Mesenchymal stem cell (in vitro differentiated cells and primary cell): ENCODE data around the gene SYNE1.
A peak's percentile ranks its signal among the peaks of the same experiment; 100 is the strongest.

Experiments
- DNase-seq: peaks from one replicate; pipeline ENCODE4 v3.0.0-alpha.2; 2013
- H2AFZ ChIP-seq: one replicate; pipeline ENCODE4 v1.6.1; 2013; ENCODE audit warnings: low read depth, mild to moderate bottlenecking, control low read depth, inconsistent platforms, low read length, moderate library complexity
- H2AK5ac ChIP-seq: 2 replicates; pipeline ENCODE4 v1.6.1; 2013; ENCODE audit warnings: low read length, moderate library complexity, mild to moderate bottlenecking, inconsistent platforms; ENCODE audit not compliant: severe bottlenecking
- H2BK120ac ChIP-seq: one replicate; pipeline ENCODE4 v1.6.1; 2013; ENCODE audit warnings: low read depth, mild to moderate bottlenecking, inconsistent platforms, low read length, moderate library complexity
- H2BK12ac ChIP-seq, 2 experiments: one replicate each; pipeline ENCODE4 v1.6.1; 2013; ENCODE audit warnings: inconsistent platforms in 2 of 2, low read length in 2 of 2, mild to moderate bottlenecking in 2 of 2, moderate library complexity in 2 of 2, control low read depth in 1 of 2
- H2BK15ac ChIP-seq: one replicate; pipeline ENCODE4 v1.6.1; 2013; ENCODE audit warnings: mild to moderate bottlenecking, low read depth, inconsistent platforms; ENCODE audit not compliant: poor library complexity, severe bottlenecking
- H2BK5ac ChIP-seq: 2 replicates; pipeline ENCODE4 v1.6.1; 2013; ENCODE audit warnings: low read depth, mild to moderate bottlenecking, low read length, control low read depth, inconsistent platforms; ENCODE audit not compliant: poor library complexity, severe bottlenecking
- H3K14ac ChIP-seq, 2 experiments: one replicate each; pipeline ENCODE4 v1.6.1; 2013; ENCODE audit warnings: inconsistent platforms in 2 of 2, low read length in 2 of 2, control low read depth in 1 of 2, mild to moderate bottlenecking in 1 of 2, moderate library complexity in 1 of 2
- H3K18ac ChIP-seq, 2 experiments: one replicate each; pipeline ENCODE4 v1.6.1; 2013; ENCODE audit warnings: inconsistent platforms in 2 of 2, low read length in 2 of 2, control low read depth in 1 of 2, low read depth in 1 of 2, mild to moderate bottlenecking in 1 of 2
- H3K23ac ChIP-seq, 2 experiments: one replicate each; pipeline ENCODE4 v1.6.1; 2013; ENCODE audit warnings: inconsistent platforms in 2 of 2, low read length in 2 of 2, mild to moderate bottlenecking in 2 of 2, moderate library complexity in 2 of 2, control low read depth in 1 of 2
- H3K27ac ChIP-seq: 2 replicates; pipeline ENCODE4 v1.5.1; 2013; ENCODE audit warnings: mild to moderate bottlenecking, moderate library complexity, low read length, control low read depth, inconsistent platforms; ENCODE audit not compliant: poor library complexity, severe bottlenecking
- H3K27me3 ChIP-seq, 2 experiments: 2 replicates each; pipeline versions ENCODE4 v1.6.1 to v1.7.0; 2013; ENCODE audit warnings: low read length in 2 of 2, mild to moderate bottlenecking in 2 of 2, moderate library complexity in 2 of 2, control low read depth in 1 of 2, inconsistent platforms in 1 of 2; ENCODE audit not compliant: control insufficient read depth in 1 of 2, insufficient read depth in 1 of 2
- H3K36me3 ChIP-seq, 2 experiments: 2 replicates each; pipeline versions ENCODE4 v1.6.1 to v1.7.0; 2013; ENCODE audit warnings: low read length in 2 of 2, control low read depth in 1 of 2, inconsistent platforms in 1 of 2, low read depth in 1 of 2, mild to moderate bottlenecking in 1 of 2; ENCODE audit not compliant: insufficient read depth in 2 of 2, control insufficient read depth in 1 of 2
- H3K4ac ChIP-seq, 2 experiments: one replicate each; pipeline ENCODE4 v1.6.1; 2013; ENCODE audit warnings: inconsistent platforms in 2 of 2, low read length in 2 of 2, mild to moderate bottlenecking in 2 of 2, moderate library complexity in 2 of 2, control low read depth in 1 of 2, low read depth in 1 of 2
- H3K4me1 ChIP-seq: 2 replicates; pipeline ENCODE4 v1.6.1; 2013; ENCODE audit warnings: low read depth, low read length, control low read depth; ENCODE audit not compliant: control insufficient read depth, insufficient read depth
- H3K4me2 ChIP-seq: 2 replicates; pipeline ENCODE4 v1.6.1; 2013; ENCODE audit warnings: low read length, mild to moderate bottlenecking, inconsistent platforms; ENCODE audit not compliant: poor library complexity, severe bottlenecking
- H3K4me3 ChIP-seq, 2 experiments: 2 replicates each; pipeline versions ENCODE4 v1.5.1 to v1.7.0; 2013; ENCODE audit warnings: low read length in 2 of 2, mild to moderate bottlenecking in 2 of 2, control low read depth in 1 of 2, low read depth in 1 of 2; ENCODE audit not compliant: insufficient read depth in 1 of 2
- H3K79me1 ChIP-seq: replicated peaks from 2 replicates; pipeline ENCODE4 v1.6.1; 2013; ENCODE audit warnings: mild to moderate bottlenecking, control low read depth, low read length, inconsistent platforms; ENCODE audit not compliant: poor library complexity, severe bottlenecking
- H3K9ac ChIP-seq: 2 replicates; pipeline ENCODE4 v1.7.0; 2013; ENCODE audit warnings: mild to moderate bottlenecking, low read length, moderate library complexity
- H3K9me3 ChIP-seq: 2 replicates; pipeline ENCODE4 v1.7.0; 2013; ENCODE audit warnings: mild to moderate bottlenecking, low read length; ENCODE audit not compliant: control insufficient read depth
- H4K8ac ChIP-seq: one replicate; pipeline ENCODE4 v1.6.1; 2013; ENCODE audit warnings: inconsistent platforms, mild to moderate bottlenecking, low read length, moderate library complexity
- H4K91ac ChIP-seq: one replicate; pipeline ENCODE4 v1.6.1; 2013; ENCODE audit warnings: mild to moderate bottlenecking, low read length, inconsistent platforms
- WGBS: methylation state at CpG from one replicate; pipeline ENCODE4 v1.1.7; 2013; ENCODE audit warnings: mixed read lengths; 5-methylcytosine and 5-hydroxymethylcytosine counted together

Gene SYNE1

DNA sequence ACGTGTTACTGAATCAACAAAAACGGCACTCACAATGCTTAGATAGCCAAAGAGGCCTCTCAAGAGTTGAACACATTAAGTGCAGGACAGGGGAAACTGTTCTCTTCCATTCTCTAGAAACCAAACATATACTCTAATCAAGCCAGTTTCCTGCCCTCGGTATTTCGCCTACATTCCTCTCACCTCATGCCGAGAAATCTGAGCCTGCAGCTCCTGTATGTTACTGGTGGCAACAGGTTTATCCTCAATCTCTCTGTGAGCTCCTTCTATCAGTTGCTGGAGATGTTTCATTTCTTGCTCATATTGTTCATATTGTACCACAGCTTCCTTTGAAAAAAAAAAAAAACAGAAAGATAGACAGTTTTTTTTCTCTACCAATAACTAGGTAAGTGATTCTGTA is 328.9 kb downstream of the SYNE1 start:
- DNase-seq = no peak
- Histone ChIP-seq H3K4me2 (no peak overlapping the region), H3K4ac (no peak overlapping the region), H2BK15ac (no peak overlapping the region), H3K36me3 (peaks cover 6 to 67% of the 10 kb centered on the region in 2 experiments), H3K79me1 (peaks cover 2% of the 10 kb centered on the region), H3K4me3 (no peak overlapping the region), H4K91ac (no peak overlapping the region), H4K8ac (no peak overlapping the region), H2BK12ac (no peak overlapping the region), H3K14ac (no peak overlapping the region), H2BK5ac (no peak overlapping the region), H3K27ac (no peak overlapping the region), H2BK120ac (no peak overlapping the region), H3K18ac (no peak overlapping the region), H2AFZ (no peak overlapping the region), H3K23ac (no peak overlapping the region), H3K27me3 (no peaks in the 10 kb centered on the region), H2AK5ac (no peak overlapping the region), H3K9me3 (no peaks in the 10 kb centered on the region), H3K9ac (no peak overlapping the region), H3K4me1 (peaks cover 2% of the 10 kb centered on the region)
- WGBS = 83% methylated on average over 5 of the region's 5 CpGs

DNA sequence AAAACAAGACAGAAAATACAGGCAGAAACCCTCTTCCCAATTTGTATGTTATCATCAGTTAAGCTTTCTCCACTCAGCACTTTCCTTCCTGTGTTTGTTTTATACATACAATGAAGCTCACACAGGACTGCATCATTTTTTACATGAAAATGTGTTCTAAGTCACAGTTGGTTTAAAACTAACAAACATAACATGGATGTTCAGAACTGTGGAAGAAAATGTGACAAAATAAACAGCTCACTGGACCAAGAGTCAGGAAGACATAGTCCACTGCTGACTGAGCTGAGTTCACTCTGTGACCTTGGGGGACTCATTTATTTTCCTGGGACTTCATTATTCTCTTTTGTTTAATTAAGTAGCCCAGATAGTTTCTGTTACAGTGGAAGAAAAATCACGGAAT is 331.5 kb downstream of the SYNE1 start:
- Histone ChIP-seq H3K36me3 (peaks cover 6 to 58% of the 10 kb centered on the region in 2 experiments), H3K14ac (no peak overlapping the region), H3K9ac (no peak overlapping the region), H3K27me3 (no peaks in the 10 kb centered on the region), H3K4me3 (no peak overlapping the region), H3K79me1 (no peaks in the 10 kb centered on the region), H3K4me2 (no peak overlapping the region), H2BK12ac (no peak overlapping the region), H2AK5ac (no peak overlapping the region), H3K9me3 (no peaks in the 10 kb centered on the region), H2BK5ac (no peak overlapping the region), H2BK120ac (no peak overlapping the region), H3K18ac (no peak overlapping the region), H4K8ac (no peak overlapping the region), H2AFZ (no peak overlapping the region), H4K91ac (no peak overlapping the region), H3K27ac (no peak overlapping the region), H3K23ac (no peak overlapping the region), H3K4me1 (peaks cover 2% of the 10 kb centered on the region), H3K4ac (no peak overlapping the region), H2BK15ac (no peak overlapping the region)
- DNase-seq = peak; percentile 11
- WGBS = 83% methylated on average over 1 of the region's 1 CpG

DNA sequence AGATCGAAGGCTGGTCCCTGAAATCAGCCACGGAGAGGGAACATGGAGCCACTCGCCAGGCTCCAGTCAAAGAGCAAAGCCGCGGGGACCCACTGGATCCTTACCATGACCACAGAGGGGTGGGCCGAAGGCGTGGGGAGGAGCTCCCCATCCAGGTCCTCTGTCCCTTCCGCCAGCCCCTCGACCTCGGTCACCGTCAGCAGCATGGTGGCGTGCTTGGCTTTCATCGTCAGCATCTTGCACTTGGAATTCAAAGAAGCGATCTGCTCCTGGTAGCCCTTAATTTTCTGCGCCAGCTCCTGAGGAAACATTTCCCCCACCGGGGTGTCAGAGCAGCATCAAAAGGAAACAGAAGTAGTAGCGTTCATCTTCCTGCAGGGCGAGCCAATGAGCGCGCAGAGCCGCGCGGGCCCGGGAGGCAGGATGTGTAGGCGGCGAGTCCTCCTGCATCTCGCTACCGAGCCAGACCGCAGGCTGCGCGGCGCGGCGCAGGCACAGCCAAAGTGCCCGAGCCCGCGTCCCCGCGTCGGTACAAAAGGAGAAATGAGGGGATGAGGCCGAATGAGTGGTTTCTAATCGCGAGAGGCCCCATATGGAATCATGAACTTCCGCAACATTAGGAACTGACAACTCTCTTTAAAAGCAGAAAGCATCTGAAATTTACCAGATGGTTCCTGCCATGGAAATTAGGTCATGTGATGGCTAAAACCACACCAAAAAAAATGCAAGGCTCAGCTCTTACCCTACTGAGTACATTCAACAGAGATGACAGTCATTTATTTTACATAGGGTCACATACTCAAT is 335.2 kb downstream of the SYNE1 start:
- peak overlapping the region; percentile 88 for H4K91ac ChIP-seq
- peaks cover 8% of the 10 kb centered on the region for H3K79me1 ChIP-seq
- DNase-seq = peak; percentile 94

DNA sequence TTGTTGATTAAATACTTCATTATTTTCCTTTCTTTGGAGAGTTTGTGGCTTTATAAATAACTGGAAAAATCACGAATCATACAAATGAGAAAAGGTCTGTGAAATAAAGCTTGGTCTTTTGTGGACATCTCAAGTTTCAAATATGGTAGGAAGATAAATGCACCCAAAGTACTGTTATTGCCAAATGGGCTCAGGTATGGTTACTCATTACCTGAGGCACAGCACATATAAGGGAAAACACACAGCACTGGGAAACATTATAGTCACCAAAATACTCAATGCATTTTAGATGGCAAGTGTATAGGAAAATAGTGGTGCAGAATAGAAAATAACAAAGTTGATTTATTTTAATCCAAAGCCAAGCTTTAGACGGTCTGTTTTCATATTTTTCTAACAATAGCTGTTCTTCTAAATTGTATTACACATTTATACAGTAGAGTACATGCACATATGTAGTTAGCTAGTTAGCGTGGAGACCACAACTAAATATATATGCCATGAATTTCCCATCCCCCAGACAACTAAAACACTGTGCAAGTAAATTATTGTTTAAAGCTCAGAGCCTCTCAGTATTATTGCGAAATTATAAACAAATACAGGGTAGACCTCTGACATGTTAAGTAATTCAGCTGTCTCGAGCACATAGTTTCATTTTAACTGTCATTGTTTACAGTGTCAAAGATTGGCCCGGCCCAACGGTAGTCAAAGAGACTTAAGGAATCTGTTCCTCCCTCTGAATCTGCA is 336.0 kb downstream of the SYNE1 start:
- Histone ChIP-seq H4K91ac (peak overlapping the region; percentile 88), H3K27ac (peak overlapping the region; percentile 71), H3K9me3 (no peaks in the 10 kb centered on the region), H2BK15ac (no peak overlapping the region), H3K4me3 (peak overlapping the region; percentile 65 to 93), H3K18ac (peak overlapping the region; percentile 71 to 92), H4K8ac (peak overlapping the region; percentile 92), H3K14ac (no peak overlapping the region), H2BK5ac (no peak overlapping the region), H3K4me1 (peaks cover 9% of the 10 kb centered on the region), H3K4ac (peak overlapping the region; percentile 54 to 82), H3K4me2 (peak overlapping the region; percentile 72), H2AFZ (peak overlapping the region; percentile 60), H3K79me1 (peaks cover 8% of the 10 kb centered on the region), H3K23ac (no peak overlapping the region), H3K27me3 (no peaks in the 10 kb centered on the region), H2AK5ac (no peak overlapping the region), H3K36me3 (peaks cover 3 to 30% of the 10 kb centered on the region in 2 experiments), H3K9ac (peak overlapping the region; percentile 93), H2BK12ac (peak overlapping the region; percentile 2 to 79), H2BK120ac (peak overlapping the region; percentile 45)
- 20% methylated on average over 5 of the region's 7 CpGs for WGBS
- no peak for DNase-seq

More for the DNA sequence above, 335.2 kb downstream of the SYNE1 start:
- Histone ChIP-seq H3K23ac (no peak overlapping the region), H3K27me3 (no peaks in the 10 kb centered on the region), H3K4ac (peak overlapping the region; percentile 54 to 82), H2AFZ (peak overlapping the region; percentile 60), H3K4me1 (peaks cover 7% of the 10 kb centered on the region), H2BK12ac (peak overlapping the region; percentile 2 to 79), H2BK120ac (peak overlapping the region; percentile 45), H3K9ac (peak overlapping the region; percentile 93), H3K4me3 (peak overlapping the region; percentile 65 to 93), H3K9me3 (no peaks in the 10 kb centered on the region), H2BK5ac (no peak overlapping the region), H3K4me2 (peak overlapping the region; percentile 72), H2BK15ac (peak overlapping the region; percentile 88), H3K14ac (no peak overlapping the region), H3K18ac (peak overlapping the region; percentile 71 to 92), H2AK5ac (no peak overlapping the region), H3K36me3 (peaks cover 3 to 35% of the 10 kb centered on the region in 2 experiments), H3K27ac (peak overlapping the region; percentile 91), H4K8ac (peak overlapping the region; percentile 92)
- under 1% methylated on average over 44 of the region's 44 CpGs for WGBS
